Activated effector memory CD4-positive, alpha-beta T cell treated with Interleukin-2 at 50 U/mL for 16 hours (primary cell): ENCODE data around the gene PTPN9.
"Not testable (repeated sequence)": the region's sequence is repeated elsewhere in the genome, so short reads cannot be mapped to it uniquely, and the experiment has no call there.

Experiments used
- DNase-seq: peaks from one replicate; pipeline ENCODE4 v3.0.0-alpha.2; 2020

PTPN9 gene

GRCh38 chr15:75525756-75526155 lies 53.4 kb downstream of the PTPN9 start:
- DNase-seq: not testable (repeated sequence)

GRCh38 chr15:75523011-75523410 lies 56.1 kb downstream of the PTPN9 start:
- no peak for DNase-seq

GRCh38 chr15:75517233-75517632 lies 61.9 kb downstream of the PTPN9 start:
- DNase-seq: no peak

GRCh38 chr15:75508840-75509532 lies 70.1 kb downstream of the PTPN9 start:
- no peak for DNase-seq

- DNase-seq: no peak
These were observed 76.8 kb downstream of the PTPN9 start for GRCh38 chr15:75502360-75502759.

GRCh38 chr15:75493732-75494131 lies 85.4 kb downstream of the PTPN9 start:
- no peak for DNase-seq

- no peak for DNase-seq
These were observed 95.2 kb downstream of the PTPN9 start for GRCh38 chr15:75483961-75484360.

GRCh38 chr15:75483556-75483955 lies 95.6 kb downstream of the PTPN9 start:
- DNase-seq: not testable (repeated sequence)

GRCh38 chr15:75483106-75483505 lies 96.0 kb downstream of the PTPN9 start:
- no peak for DNase-seq

- not testable (repeated sequence) for DNase-seq
These were observed 98.7 kb downstream of the PTPN9 start for GRCh38 chr15:75480463-75480862.

- DNase-seq: no peak
These were observed 99.4 kb downstream of the PTPN9 start for GRCh38 chr15:75479670-75480069.

GRCh38 chr15:75477094-75477493 lies 102.0 kb downstream of the PTPN9 start:
- not testable (repeated sequence) for DNase-seq

- no peak for DNase-seq
These were observed 110.1 kb downstream of the PTPN9 start for GRCh38 chr15:75468913-75469598.

- DNase-seq: no peak
These were observed 118.5 kb downstream of the PTPN9 start for GRCh38 chr15:75460646-75461045.

- no peak for DNase-seq
These were observed 119.5 kb downstream of the PTPN9 start for GRCh38 chr15:75459581-75459980.

GRCh38 chr15:75456710-75457109 lies 122.4 kb downstream of the PTPN9 start:
- DNase-seq: no peak

- no peak for DNase-seq
These were observed 123.1 kb downstream of the PTPN9 start for GRCh38 chr15:75455982-75456531.

- peak; percentile 83 for DNase-seq
These were observed 123.6 kb downstream of the PTPN9 start for GRCh38 chr15:75455424-75455981.

GRCh38 chr15:75454471-75455378 lies 124.4 kb downstream of the PTPN9 start:
- DNase-seq: peak; percentile 71

- peak; percentile 96 for DNase-seq
These were observed 125.2 kb downstream of the PTPN9 start for GRCh38 chr15:75453703-75454470.

GRCh38 chr15:75452865-75453702 lies 126.0 kb downstream of the PTPN9 start:
- DNase-seq: peak; percentile 13
